Glutamatergic neuron (in vitro differentiated cells): ENCODE data around the gene FMN1. TPM values are rescaled to one million over a fixed set of nuclear protein-coding genes. Genes with fewer than 3 reads are reported as not detected.

Experiments
- DNase-seq: peaks from one replicate; pipeline ENCODE4 v3.0.0; 2022
- H3K27ac Mint-ChIP-seq: one replicate; pipeline ENCODE4 v1.8.0; 2020; ENCODE audit warnings: mild to moderate bottlenecking, mixed read lengths, inconsistent platforms; ENCODE audit not compliant: unreplicated experiment
- H3K27me3 Mint-ChIP-seq: one replicate; pipeline ENCODE4 v1.8.0; 2020; ENCODE audit warnings: mild to moderate bottlenecking, moderate library complexity, mixed read lengths, inconsistent platforms; ENCODE audit not compliant: unreplicated experiment
- H3K36me3 Mint-ChIP-seq: one replicate; pipeline ENCODE4 v1.8.0; 2020; ENCODE audit warnings: mild to moderate bottlenecking, mixed read lengths, inconsistent platforms; ENCODE audit not compliant: unreplicated experiment
- H3K4me1 Mint-ChIP-seq: one replicate; pipeline ENCODE4 v1.8.0; 2020; ENCODE audit warnings: mild to moderate bottlenecking, low read depth, mixed read lengths, inconsistent platforms; ENCODE audit not compliant: unreplicated experiment
- H3K4me3 Mint-ChIP-seq: one replicate; pipeline ENCODE4 v1.8.0; 2020; ENCODE audit warnings: mild to moderate bottlenecking, mixed read lengths, inconsistent platforms; ENCODE audit not compliant: unreplicated experiment
- H3K9me3 Mint-ChIP-seq: one replicate; pipeline ENCODE4 v1.8.0; 2020; ENCODE audit warnings: mild to moderate bottlenecking, moderate library complexity, mixed read lengths, inconsistent platforms; ENCODE audit not compliant: unreplicated experiment
- total RNA-seq: library from RNA; stranded (reverse); fragmentation: NEBNext Ultra II Directional; extraction: Animal tissue kit (Norgen Biotek cat#: 25700); gene quantifications from one replicate; pipeline ENCODE4 v1.2.1, GENCODE V29; 2021; ENCODE audit not compliant: unreplicated experiment
- TF ChIP-seq, protein P1 (sequence below): fragments of 200-600 bp; sonication (generic); IDR thresholded peaks from one replicate; pipeline ENCODE4 v1.5.0; 2021; ENCODE audit not compliant: partially characterized antibody, unreplicated experiment

The FMN1 gene
- total RNA-seq, 1 donor from 2014 or later = 1.1 TPM

DNA sequence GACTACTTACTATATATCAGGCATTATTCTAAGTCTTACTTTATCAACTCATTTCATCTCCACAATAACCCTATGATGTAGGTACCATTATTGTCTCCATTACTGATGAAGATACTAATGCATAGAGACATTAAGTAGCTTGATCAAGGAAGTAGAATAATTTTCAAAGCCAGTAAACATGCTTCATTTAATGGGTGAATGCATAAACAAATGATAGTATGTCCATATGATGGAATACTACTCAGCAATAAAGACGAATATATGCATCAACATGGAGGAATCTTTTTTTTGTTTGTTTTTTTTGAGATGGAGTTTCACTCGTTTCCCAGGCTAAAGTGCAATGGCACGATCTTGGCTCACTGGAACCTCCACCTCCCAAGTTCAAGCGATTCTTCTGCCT, 184.9 kb downstream of the FMN1 start:
- H3K4me1 Mint-ChIP-seq = no peaks in the 10 kb centered on the region
- H3K9me3 Mint-ChIP-seq = no peaks in the 10 kb centered on the region
- no peak for DNase-seq
- TF ChIP-seq, protein P1, sequence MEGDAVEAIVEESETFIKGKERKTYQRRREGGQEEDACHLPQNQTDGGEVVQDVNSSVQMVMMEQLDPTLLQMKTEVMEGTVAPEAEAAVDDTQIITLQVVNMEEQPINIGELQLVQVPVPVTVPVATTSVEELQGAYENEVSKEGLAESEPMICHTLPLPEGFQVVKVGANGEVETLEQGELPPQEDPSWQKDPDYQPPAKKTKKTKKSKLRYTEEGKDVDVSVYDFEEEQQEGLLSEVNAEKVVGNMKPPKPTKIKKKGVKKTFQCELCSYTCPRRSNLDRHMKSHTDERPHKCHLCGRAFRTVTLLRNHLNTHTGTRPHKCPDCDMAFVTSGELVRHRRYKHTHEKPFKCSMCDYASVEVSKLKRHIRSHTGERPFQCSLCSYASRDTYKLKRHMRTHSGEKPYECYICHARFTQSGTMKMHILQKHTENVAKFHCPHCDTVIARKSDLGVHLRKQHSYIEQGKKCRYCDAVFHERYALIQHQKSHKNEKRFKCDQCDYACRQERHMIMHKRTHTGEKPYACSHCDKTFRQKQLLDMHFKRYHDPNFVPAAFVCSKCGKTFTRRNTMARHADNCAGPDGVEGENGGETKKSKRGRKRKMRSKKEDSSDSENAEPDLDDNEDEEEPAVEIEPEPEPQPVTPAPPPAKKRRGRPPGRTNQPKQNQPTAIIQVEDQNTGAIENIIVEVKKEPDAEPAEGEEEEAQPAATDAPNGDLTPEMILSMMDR = no peak
- H3K4me3 Mint-ChIP-seq = no peak overlapping the region
- peaks cover 4% of the 10 kb centered on the region for H3K36me3 Mint-ChIP-seq
- H3K27me3 Mint-ChIP-seq = peaks cover 1% of the 10 kb centered on the region
- no peak overlapping the region for H3K27ac Mint-ChIP-seq

GRCh38 chr15:33009026-33009425, 185.5 kb downstream of the FMN1 start:
- Mint-ChIP-seq H3K27ac (no peak overlapping the region), H3K36me3 (peaks cover 4% of the 10 kb centered on the region), H3K27me3 (peaks cover 1% of the 10 kb centered on the region), H3K9me3 (no peaks in the 10 kb centered on the region), H3K4me1 (no peaks in the 10 kb centered on the region), H3K4me3 (no peak overlapping the region)
- DNase-seq = no peak
- TF ChIP-seq, protein P1 = no peak

DNA sequence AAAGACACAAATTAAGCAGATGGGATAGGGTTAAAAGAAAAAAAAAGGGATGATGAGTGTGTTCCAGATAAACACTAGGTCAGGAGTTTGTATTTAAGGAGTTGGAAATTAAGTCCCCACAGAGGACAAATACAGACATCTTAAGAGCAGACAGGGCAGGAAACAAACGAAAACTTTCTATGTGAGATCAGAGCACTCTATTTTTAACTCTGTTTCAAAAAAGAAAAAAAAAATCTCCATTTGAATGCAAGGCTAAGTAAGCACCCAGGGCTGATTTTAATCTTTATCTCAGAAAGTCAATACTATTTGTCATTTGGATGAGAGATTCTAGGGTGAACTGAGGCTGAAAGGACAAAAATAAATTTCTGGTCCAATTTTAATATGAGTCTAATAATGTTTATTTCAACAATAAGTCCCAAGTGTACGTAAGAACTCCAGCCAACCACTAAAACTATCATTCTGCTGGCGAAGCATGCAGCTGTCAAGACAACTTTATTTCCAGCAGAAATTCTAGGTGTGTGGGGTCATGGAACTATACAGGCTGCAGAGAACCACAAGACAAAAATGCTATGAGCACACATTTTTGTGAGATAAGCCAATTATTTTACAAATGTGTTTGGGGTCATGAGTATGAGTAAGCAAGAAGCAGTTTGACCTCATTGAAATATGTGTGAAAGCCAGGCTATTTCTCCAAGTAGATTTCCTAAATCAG, 186.1 kb downstream of the FMN1 start:
- no peaks in the 10 kb centered on the region for H3K4me1 Mint-ChIP-seq
- H3K4me3 Mint-ChIP-seq = no peak overlapping the region
- no peak for DNase-seq
- peaks cover 4% of the 10 kb centered on the region for H3K36me3 Mint-ChIP-seq
- TF ChIP-seq, protein P1 = no peak
- H3K9me3 Mint-ChIP-seq = no peaks in the 10 kb centered on the region
- H3K27ac Mint-ChIP-seq = no peak overlapping the region
- peaks cover 1% of the 10 kb centered on the region for H3K27me3 Mint-ChIP-seq

DNA sequence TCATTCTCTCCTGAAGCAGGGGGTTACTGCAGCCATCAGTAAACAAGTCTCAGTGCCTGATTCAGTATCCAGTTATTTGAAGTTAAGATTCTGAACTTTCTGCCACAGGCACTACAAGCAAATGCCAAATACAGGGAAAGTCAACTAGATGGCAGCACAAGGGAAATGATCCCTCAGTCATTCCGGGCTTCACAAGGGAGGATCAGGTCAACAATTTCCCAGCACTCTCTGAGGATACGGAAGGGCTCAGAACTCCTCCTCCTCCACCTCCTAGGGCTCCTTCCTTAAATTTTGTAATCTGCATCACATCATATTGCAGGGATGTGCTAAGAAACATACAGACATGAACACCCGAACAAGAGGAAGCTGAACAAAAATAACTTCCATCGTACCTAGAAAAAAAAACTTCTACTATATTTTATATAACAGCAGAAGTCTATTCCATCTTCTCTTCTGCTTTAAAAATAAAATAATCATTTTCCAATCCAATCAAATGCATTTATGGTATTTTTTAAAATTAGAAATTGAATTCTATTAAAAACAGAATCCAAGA, 187.1 kb downstream of the FMN1 start:
- H3K27ac Mint-ChIP-seq = no peak overlapping the region
- H3K4me3 Mint-ChIP-seq = no peak overlapping the region
- TF ChIP-seq, protein P1 = no peak
- no peaks in the 10 kb centered on the region for H3K4me1 Mint-ChIP-seq
- DNase-seq = no peak
- H3K36me3 Mint-ChIP-seq = peaks cover 4% of the 10 kb centered on the region
- H3K27me3 Mint-ChIP-seq = peaks cover 1% of the 10 kb centered on the region
- H3K9me3 Mint-ChIP-seq = no peaks in the 10 kb centered on the region

GRCh38 chr15:33005582-33005981, 188.9 kb downstream of the FMN1 start:
- no peak overlapping the region for H3K27ac Mint-ChIP-seq

More at GRCh38 chr15:33005582-33005981, 188.9 kb downstream of the FMN1 start:
- no peaks in the 10 kb centered on the region for H3K4me1 Mint-ChIP-seq
- peaks cover 7% of the 10 kb centered on the region for H3K36me3 Mint-ChIP-seq
- peaks cover 1% of the 10 kb centered on the region for H3K27me3 Mint-ChIP-seq
- H3K9me3 Mint-ChIP-seq = no peaks in the 10 kb centered on the region
- H3K4me3 Mint-ChIP-seq = no peak overlapping the region
- DNase-seq = no peak
- TF ChIP-seq, protein P1 = no peak
